HG02588 (cell line): Measurements from ENCODE around the gene PDE1C.

ENCODE experiments used
- ATAC-seq: cut with Tn5 transposase; IDR thresholded peaks from one replicate; pipeline ENCODE4 v1.9.1; 2021; ENCODE audit warnings: mild to moderate bottlenecking, moderate library complexity; ENCODE audit not compliant: unreplicated experiment

Gene PDE1C

DNA sequence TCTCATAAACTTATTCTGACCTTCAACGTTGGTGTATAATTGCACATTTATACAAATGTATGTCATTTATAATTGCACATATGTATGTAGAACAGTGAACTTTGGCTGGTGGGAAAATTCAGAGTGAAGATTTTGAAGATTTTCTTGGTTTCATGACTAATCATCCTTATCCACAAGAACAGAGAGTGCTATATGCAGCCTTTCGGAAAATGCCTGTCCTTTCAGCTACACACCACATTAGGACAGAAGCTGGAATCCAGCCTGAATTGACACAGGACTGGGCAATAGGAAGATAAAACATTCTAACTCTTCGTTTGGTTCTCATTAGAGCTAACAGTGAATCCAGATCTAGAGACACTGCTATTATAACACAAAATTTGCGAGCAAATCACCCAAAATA, 166.2 kb downstream of the PDE1C start:
- no peak for ATAC-seq

DNA sequence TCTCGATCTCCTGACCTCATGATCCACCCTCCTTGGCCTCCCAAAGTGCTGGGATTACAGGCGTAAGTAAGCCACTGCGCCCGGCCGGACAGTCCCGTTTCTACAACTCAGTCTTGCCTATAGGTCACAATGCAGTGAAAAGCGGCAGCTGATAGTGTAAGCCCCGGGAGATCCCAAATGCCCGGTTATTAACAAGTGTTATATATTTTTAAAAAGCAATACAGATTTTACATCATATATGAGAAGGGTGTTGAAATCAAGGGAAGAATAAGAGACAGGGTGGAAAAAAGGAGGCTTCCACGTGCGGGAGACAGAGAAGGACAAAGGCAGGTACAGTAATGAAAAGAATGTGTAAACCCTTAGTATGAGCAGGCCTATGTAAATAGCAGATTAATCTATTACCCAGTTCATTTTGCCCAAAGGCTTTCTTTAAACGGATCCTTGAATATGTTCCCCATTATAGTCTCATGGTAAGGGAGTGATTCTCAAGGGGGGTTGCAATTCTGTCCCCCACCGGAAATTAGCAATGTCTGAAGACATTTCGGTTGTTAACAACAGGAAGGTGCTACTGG, 170.8 kb downstream of the PDE1C start:
- no peak for ATAC-seq

DNA sequence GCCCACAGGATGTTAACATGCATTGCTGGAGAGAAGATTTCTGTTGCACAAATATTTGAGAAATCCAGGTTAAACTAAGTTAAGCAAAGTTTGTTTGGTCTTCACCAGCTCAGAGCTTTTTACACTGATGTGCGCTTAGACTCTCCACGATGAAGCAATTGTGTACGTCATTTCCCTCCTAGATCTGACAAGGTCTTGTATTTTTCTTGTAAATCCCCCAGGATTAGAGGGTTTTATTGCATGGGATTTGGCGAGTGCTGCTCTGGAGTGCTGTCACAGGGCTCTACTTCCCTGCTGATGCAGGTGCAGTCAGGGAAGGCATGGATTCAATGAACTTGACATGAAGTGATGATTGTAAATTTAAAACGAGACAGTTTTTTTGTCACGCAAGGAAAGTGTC, 173.3 kb downstream of the PDE1C start:
- no peak for ATAC-seq

DNA sequence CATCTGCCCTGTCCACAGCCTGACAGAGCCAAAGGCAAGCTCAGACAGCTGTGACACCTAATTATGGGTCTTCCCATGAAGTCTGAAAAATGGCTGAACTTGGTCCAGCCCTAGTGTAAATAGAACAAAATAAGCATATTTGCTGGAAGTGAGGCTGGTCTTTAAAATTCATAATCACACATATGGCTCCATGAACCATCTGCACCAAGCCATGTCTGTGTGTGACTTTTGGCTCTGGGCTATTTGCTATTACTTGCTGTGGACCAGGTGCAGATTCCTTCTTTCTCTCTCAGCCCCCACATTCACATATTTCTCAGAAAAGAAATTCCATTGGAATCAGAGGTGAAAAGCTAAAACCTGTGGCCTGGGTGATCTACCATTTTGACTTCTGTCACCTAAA, 175.9 kb downstream of the PDE1C start:
- ATAC-seq: no peak

DNA sequence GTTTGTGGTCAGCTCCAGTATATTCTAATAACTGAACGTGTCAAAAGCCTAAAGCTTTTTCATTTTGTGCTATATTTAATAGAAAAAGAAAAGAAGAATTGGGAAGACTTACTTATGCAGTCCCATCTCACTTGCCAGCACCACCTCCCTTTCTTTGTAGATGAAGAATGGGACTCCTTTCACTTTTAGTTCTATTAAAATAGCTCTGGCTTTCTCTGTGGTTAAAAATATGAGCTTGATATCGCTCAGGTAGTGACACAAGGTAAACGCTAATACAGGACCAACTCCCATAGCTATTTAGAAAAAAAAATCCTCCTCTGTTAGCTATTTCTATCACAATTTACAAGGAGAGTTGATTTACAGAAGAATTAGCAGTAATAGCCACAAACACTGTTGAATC, 176.8 kb downstream of the PDE1C start:
- ATAC-seq: no peak

DNA sequence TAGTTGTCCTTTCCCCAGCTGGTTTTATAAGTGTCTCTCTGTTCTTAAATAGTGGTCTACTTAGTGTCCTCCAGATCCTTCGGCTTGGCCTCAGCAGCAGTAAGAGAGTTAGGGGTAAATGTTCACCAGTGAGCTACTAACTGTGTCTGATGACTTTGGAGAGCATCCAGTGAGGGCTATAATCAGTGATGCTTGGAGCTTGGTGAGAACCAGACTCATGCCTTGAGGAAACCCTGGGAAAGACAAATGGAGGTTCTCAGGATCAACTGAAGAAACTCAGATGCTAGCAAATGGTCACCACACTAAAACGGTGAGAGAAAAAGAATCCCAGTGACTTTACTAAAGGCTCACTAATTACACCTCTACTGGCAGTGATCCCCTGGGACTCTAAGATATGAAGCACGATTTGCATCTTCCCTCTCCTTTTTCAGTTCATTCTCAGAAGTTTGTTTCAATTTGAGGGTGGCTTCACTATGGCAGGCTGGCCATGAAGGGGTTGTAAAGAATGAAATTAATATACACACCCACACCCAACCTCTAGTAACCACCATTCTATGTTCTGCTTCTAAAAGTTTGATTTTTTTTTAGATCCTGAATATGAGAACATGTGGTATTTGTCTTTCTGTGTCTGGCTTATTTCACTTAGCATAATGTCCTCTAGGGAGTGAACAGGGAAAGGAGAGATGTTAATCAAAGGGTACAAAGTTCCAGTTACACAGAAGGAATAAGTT, 177.9 kb downstream of the PDE1C start:
- peak; percentile 91 for ATAC-seq

DNA sequence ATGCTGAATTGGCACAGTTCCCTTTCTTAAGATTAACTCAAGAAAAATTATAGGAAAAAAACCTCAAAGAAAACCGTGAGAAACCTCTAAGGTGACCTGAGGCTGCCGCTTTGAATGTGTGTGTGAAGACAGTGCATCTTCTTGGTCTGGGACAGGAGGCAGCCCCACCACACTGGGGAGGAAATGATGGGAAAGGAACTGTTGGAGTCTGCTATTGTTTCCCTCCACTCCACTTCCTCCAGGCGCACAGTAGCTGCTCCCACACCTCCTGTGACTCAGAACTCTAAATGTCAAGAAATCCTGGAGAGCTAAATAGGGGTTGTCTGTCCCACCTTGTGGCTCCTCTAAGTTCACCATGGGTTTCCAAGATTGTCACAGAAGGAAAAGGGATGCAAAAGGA, 179.4 kb downstream of the PDE1C start:
- no peak for ATAC-seq

DNA sequence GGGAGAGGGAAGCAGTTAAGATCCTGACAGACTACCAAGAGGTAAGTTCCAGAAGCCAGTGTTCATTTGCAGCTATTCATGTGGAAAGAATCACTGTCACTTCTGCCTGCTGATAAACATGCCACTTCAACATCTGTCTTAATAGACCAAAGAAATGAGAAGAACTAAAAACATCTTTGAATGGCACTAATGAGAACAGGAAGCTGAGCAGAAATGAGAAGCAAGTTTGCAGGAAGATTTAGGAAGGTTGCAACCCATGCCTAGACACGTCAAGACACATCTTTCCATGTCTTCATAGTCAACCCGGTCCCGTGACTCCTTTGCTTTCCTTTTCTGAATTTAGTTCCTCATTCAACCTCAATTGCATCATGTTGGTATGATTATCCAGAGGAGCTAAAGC, 180.0 kb downstream of the PDE1C start:
- no peak for ATAC-seq

DNA sequence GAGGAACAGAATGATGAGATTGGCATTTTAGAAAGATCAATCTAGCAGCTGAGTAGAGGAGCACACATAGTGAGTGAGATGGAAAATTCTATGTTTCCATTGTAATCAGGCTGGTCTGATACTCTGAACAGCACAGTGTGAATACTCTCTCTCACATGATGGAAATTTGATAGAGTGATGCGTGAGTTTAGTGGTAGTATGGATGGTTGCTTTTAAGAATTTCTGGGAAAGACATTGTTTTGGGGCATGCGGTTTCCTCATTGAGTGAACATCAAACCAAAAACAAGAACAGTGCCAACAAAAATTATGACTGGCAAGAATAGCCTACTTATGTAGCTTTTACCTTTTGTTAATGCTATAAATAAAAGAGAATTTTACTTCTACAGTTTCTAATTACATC, 183.2 kb downstream of the PDE1C start:
- ATAC-seq: no peak

DNA sequence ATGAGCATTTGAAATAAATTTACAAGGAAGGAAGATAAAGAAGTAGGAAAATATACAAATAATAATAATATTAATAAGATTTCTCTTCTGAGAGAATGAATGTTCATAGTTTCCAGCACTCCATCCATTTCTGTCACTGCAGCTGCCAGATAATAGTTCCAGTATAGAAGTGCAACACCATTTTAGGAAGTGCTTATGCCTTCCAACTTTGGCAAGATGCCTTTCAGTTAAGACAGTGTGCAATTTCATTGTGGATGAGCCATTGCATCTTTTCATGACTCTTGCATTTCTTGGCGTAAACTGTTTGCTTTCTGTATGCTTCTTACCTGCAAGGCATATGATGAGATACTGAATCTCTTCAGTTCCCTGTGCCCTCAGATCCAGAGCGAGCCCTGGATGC, 185.0 kb downstream of the PDE1C start:
- ATAC-seq: no peak

DNA sequence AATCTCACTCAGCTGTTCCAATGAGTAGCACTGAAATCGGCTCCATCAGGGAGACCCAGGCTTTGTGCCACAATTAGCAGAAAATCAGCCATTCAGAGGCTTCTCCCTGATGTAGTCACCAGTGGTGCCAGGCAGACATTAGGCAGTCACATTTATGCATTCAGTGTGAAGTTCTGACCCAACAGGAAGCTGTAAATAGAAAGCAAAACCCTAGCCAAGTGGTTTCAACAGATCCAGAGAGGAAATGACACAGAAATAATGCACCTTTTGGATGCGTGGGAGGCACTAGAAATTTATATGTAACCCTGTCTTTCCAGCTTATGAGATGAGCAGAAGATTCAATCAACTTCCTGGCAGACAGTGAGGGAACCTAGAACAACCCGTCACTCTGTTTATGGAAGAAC, 186.4 kb downstream of the PDE1C start:
- ATAC-seq: peak; percentile 93

DNA sequence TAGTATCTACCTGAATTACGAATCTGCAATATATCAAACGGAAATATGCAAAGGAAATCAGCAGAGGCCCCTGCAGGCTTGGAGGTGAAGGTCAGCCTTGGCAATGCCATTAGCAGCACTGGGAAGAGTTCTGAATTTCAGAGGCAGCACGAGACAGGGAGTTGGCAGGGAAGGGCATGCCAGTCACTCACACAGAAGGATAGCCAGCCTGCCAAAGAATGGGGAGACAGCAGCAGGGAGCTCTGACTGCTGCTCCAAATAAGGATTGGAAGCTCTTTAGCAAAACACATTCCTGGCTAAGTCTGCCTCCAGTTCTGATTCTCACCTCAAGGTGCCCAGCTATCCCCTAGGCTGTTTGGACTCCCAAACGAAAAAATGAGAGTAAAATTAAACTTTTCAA, 188.0 kb downstream of the PDE1C start:
- ATAC-seq: no peak

DNA sequence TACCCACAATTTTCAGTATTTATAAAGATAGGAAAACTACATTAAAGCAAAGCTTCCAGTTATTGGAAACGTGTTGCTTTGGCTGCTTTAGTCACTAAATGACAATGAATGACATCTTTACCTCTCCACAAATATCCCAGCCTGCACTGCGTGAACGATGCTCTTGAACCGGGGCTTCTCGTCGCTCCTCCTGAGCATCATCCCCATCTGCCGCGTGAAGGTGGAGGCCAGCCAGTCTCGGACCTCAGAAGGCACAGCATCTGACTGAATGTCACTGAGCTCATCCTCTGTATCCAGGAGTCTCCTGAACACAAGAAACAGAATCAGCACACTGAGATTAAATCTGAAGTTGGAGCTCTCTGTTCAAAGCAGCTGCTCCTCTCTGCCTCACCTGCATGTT, 191.3 kb downstream of the PDE1C start:
- no peak for ATAC-seq

DNA sequence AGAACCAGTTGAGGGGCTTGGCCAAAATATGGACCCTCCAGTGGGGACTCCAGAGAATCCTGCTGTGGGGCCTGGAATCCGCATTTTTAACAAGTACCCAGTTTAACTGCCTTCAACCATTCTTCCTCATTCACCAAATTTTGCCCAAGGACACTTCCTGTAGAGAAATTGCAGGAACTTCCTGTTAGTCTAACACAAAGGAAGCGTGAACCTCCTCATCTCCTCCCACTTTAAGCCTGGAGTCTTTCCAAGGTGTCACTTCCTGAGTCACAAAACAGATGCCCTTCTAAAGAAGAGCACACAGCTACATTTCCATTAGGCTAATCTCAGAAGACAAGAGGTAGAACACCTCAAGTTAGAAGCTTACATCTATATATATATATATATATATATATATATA, 194.8 kb downstream of the PDE1C start:
- ATAC-seq: no peak

DNA sequence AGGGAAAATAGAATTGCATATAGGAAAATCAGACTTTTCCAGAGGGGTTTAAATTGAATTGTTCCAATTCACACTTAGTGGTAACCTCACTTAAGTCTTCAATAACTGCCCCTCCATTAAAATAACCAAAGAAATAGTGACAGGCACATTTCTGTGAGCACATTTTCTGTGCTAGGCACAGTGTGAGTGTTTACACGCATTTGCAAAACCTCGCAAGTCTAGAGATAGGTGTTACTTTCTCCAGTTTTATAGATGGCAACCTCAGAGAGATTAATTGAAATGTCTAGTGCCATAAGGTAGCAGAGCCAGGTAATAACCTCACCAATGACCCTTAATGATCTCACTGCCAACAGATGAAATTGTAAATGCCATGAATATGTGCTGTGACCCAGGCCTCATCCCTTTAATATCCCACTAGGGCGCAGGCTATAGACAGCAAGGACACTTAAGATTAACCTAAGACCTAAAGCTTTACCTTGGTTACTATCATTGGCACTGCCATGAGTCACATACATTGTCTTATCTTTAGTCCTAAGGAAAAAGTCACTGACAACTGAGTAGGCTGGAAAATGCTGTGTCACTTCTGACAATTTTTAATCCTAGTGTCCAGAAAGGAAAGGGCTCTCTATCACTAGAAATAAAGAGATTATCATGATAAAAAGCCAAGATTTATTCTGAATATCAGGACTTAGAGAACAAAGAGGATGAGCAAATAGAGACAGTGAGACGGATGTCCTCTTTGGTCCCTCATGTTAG, 195.4 kb downstream of the PDE1C start:
- no peak for ATAC-seq

DNA sequence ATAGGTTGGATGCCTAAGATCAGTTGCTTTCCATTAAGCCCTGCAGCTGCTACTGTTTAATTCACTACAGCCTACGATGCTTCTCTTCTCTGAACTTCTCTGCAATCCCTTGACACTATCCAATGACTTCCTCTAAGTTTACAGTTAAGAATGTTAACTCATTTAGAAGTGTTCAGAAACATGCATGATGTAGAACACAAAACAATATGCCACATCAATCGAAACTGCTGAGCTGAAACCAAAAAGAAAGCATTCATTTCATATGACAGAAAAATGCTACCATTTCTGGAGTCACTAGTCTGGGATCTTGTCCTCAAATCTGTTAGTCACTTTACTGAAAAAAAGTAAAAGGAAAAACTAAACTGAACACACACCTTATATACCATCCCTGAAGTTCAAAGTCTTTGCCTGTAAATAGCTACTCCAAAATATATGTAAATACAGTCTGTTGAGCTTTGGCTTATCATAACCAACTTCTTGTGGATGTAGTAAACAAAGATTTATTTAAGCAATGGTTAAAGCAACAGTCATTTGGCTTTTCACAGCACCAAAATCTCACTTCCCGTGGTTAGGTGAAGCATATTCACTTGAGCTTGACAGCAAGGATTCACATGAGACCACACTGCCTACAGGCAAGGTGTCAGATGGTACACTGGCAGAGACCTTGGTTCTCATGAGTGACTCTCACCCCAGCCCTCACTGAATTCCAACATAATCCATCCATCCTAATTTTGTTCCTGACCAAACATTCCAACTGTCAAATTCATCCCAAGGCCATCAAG, 196.2 kb downstream of the PDE1C start:
- peak; percentile 90 for ATAC-seq

DNA sequence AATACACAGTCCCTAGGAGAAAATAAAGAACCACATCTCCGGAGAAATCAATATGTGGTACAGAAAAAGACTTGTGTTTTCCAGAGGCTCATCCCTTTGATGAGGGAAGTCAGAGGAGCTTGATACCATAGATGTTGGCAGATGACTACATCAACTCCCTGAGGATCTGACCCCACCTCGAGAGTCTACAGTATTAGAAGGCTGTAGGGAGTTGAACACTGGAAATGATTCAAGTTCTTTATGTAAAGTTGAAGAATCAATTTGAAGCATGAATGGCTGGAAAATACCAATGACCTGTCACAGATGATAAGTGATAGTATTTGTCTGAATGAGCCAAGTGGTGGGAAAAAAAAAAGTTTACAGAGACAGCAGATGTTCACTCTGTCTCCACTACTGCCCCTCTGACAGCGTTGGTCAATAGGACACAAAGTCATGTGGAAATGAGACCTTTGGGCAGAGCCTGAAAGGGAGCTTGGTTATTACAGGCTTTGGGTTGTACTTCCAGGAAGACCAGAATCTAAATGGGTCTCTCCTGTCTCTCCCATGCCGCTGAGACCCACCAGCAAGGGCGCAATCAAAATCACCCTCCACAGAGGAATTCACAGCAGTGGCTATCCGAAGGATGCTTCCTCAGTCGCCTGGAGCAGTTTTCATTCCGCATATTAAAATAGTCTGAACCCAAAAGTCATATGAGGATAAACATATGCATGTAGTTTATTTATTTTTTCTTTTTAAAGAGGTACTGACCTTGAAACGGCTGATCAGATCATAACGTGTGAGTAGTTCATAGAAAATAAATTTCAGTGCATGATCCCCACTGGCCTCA, 197.4 kb downstream of the PDE1C start:
- no peak for ATAC-seq

DNA sequence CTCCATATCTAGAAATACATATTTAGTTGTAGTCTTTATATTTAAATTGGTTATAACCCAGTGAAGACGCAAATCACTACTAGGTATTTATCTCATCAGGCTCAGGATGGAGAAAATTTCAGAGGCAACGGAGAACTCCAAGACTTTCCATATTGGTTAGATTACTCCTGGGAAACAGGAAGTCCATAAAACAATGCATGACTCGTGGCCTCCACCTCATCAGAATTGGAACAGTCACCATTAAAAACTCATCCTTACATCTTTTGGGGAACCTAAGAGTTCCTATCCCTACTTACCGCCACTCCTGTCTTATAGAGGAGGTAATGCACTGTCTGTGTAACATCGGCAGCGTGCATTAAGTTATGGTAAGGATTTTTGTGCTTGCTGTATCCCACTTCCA, 205.6 kb downstream of the PDE1C start:
- ATAC-seq: no peak

DNA sequence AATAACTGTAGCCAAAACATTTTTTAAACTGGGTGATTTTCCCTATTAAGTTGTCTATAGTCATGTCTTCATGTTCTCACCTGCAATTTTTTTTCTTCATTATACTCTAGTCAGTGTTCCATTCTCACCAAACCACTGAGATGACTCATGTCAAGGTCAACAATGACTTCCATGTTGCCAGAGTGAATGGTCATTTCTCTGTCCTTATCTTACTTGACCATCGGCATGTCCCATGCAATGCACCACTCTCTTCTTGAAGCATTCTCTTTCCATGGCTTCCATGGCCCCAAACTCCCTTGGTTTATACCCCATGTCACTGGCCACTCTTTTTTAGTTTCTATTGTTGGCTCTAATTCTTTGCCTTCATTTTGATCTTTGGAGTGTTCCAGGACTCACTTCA, 209.3 kb downstream of the PDE1C start:
- no peak for ATAC-seq

DNA sequence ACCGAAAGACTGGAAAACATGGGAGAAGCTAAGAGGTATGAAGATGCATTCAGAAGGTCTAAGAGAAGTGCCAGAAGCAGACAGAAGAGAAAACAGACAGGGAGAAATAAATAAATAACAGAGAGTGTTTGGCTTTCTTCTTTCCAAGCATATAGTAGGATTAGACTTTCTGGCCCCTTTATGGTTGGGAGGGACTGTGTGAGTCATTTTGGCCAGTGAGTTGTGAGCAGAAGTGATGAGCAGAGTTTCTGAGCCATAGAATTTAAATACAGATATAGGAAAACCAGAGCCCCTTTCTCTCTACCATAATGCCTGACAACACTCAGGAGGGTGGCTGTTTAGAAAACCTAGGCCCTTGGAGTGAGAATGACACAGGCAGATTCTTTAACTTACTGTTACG, 212.2 kb downstream of the PDE1C start:
- ATAC-seq: no peak

DNA sequence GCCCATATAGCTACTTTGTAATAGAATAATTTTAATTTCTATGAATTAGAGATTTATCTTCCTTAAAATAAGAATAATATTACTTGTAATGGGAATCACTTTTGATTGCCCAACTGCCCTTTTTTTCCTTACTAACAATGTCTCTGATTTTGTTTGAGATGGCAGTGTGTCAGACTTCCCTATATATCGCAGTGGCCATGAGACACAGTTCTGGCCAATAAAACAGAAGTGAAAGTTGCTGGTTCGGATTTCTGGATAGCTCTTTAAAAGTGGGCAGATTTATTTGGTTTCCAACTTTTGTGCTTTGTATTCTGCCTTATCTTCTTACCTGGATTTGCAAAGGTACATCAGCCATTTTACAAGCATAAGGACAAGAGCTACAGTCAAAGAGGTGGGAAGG, 213.0 kb downstream of the PDE1C start:
- no peak for ATAC-seq
